Fibroblast of skin of abdomen (primary cell): Measurements from ENCODE around the gene SMIM15.
A peak's percentile ranks its signal among the peaks of the same experiment; 100 is the strongest.

Source experiments
- DNase-seq: peaks from one replicate; pipeline ENCODE4 v3.0.0-alpha.2; 2013

The SMIM15 gene

GRCh38 chr5:61159070-61159469, 3.2 kb downstream of the SMIM15 start:
- DNase-seq, result no peak

DNA sequence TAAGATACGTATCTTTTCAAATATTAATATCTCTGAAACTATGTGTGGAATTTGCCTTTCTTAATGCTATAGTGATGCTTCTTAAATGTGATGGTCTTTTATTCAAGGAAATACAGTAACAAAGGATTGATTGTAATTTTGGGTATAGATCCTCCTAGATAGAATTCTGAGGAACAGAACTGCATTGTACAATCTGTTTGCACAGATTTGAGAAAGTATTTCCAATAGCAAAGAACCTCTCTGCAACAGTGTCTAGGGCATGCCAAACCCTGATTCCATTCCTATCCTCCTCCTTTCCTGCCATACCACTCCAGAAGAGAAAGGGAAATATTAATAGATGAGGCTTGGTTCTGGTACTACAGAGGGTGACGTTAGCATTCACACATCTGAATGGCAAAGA, 10.4 kb downstream of the SMIM15 start:
- no peak for DNase-seq

DNA sequence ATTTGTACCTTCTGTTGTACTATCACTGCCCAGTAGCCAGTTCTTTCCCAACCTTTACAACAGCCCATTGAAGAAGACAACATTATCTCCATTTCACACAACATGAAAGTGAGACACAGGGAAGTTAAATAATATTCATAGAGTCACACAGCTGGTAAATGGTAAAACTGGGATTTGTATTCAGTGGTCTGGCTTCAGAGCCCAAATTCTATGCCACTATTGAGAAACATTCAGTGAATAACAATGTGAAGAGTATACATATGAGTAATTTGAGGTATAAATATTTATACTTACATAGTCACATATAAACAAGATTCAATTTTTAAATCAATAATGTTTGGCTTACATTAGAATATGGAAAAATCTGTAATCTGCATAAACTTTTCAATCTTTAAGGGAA, 13.8 kb downstream of the SMIM15 start:
- no peak for DNase-seq

DNA sequence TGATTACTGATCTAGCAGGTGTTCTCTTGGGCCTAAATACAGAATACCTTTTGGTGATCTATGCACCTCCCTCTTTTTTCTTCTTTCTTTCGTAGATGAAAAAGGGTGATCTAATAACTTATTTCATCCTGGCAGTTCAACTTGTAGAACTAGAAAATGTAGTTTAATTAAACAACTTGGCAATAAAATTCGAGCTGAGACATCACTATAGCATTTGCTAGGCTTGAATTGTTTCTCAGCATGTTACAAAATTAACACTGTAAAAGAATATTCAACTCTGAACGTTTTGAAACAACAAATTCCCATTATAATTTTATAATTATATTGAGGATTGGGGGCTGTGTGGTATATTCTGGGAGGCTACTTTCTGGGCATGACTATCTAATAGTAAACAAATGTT, 19.5 kb downstream of the SMIM15 start:
- DNase-seq, result no peak

DNA sequence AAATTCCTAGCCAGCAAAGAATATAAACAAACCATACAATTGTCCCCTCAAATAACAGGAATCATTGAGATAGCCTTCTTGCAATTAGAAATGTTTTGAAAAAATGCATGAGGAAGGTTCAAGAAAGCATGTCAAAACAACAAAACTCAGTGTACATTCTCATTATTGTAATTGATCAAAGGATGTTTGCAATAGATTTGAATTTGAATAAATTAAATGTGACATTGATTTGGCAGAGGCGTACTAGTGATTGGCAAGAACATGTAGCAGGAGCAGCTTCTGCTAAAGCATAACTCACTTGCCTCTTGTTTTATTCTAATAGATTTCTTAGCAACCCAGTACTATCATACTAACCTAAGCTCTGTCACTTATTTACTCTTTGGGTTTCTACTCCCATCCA, 19.9 kb downstream of the SMIM15 start:
- DNase-seq, result no peak

DNA sequence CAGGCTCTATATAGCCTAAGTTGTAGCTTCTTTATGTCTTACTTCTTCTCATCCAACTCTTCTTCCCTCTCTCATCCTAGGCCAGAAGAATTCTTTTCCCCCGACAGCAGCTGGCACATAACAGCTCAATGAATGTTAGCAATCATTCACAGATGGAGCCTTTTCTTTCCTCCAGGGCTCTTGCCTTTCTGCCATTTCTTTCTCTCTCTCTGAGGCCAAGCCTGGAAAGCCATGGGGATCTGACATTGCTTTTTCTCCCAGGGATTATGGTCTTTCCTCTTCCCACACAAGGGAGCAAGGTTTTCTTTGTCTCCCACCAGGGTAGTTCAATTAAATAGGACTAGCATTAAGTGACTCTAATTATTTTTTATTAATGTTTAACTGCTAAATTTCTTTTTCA, 20.5 kb downstream of the SMIM15 start:
- no peak for DNase-seq

DNA sequence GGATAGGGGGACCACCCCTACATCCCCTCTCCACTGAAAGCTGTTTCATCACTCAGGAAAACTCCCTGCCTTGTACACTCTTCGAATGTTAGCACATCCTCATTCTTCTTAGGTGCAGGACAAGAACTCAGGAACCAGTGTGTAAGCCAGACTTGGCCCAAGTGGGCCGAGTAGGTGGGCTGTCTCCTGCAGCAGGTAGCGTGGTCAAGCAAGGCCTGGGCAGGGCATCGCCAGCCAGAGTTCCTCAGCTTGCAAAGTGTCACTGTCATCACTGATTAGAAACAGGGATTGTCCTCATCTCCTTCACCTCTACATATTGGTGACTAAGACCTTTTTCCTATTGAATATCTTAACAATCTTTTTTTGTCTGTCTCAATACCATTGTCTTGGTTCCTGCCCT, 22.3 kb downstream of the SMIM15 start:
- no peak for DNase-seq

- no peak for DNase-seq
Observed at GRCh38 chr5:61139094-61139873, 23.0 kb downstream of the SMIM15 start.

DNA sequence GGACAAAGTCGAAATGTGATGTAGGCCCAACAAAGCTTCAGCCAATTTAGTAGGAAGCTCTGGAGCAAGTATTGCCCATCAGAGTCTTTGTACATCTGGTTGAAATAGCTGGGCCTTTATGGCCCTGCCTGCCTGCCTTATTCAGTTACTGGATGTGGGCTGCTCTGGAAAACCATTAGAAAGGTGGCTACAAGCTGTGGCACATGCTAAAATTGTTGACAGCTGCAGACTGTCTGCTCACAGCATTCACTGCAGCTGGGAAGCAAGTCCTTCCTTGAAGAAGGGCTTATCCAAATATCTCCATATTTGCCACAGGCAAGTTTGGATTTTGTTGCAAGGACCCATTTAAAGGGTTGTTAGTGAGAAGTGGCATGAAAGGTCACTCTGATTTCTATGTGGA, 24.4 kb downstream of the SMIM15 start:
- no peak for DNase-seq

- peak; percentile 72 for DNase-seq
Observed at GRCh38 chr5:61132559-61132958, 29.7 kb downstream of the SMIM15 start.

DNA sequence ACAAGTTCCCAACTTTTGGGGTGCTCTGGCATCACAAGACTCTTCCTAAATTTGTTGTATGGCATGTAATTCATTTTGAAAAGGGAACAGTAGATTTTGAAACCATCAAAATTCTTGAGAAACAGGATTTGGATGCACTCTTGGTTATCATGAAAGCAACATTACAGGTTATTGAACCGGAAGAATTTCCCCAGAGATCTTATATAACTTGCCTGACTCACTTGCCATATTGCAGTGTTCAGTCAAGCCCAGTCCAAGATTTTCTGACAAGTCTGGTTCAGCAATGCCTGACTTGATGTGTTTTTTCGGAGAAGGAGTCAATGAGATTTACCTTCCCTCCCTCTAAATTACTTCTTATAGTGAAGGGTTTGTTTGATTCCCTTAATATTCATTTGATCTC, 32.0 kb downstream of the SMIM15 start:
- no peak for DNase-seq

DNA sequence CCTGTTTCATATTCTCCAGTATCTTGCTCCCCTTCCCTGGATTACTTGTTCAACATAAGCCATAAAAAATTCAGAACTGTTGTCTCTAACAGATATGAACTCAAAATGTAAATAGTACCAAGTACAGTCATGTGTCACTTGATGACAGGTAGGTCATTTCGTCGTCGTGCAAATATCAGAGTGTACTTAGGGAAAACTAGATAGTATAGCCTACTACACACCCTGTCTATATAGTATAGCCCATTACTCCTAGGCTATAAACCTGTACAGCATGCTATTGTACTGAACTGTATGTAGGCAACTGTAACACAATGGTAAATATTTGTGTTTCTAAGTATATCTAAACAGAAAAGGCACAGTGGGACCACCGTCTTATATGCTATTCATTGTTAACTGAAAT, 39.1 kb downstream of the SMIM15 start:
- no peak for DNase-seq

GRCh38 chr5:61120534-61120933, 41.7 kb downstream of the SMIM15 start:
- DNase-seq, result no peak

DNA sequence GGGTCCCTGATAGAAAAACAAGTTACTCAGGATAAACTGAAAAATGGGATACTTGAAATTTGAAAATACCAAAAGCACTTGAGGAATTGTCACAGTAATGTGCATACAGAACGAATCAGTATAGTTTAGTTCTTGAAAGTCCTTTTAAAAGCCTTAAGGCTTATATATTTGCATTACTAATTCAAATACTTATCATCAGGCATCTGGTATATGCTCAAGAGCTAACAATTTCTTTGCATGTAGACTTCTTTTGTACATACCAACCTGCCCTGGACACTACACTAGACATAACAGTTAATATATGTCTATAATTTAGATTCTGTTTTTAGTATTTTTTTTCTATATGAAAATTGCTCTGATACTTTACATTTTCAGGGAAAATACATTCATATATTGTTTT, 43.2 kb downstream of the SMIM15 start:
- DNase-seq, result no peak

DNA sequence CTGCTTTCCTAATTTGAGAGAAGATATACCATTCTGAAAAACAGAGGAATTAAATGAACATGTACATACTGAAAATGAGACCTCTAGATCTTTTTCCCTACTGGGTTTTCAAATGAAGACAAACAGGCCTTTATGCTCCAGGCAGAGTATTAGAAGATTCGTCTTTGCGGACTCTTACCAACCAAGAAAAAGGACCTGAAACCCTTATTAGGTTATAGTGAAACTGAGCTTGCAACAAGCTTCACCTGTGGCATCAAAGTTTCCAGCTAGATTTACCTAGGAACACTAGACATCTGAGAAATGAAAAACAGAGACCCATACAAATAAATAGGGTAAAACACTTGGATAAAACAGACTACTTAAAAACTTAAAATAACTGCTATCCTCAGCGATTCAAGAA, 46.3 kb downstream of the SMIM15 start:
- no peak for DNase-seq

DNA sequence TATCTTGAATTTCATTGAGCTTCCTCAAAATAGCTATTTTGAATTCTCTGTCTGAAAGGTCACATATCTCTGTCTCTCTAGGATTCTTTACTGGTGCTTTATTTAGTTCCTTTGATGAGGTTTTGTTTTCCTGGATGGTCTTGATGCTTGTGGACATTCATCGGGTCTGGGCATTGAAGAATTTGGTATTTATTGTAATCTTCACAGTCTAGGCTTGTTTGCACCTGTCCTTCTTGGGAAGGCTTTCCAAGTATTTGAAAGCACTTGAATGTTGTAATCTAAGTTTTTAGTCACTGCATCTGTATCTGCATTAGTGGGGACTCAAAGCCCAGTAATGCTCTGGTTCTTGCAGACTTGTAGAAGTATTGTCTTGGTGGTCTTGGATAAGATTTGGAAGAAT, 47.8 kb downstream of the SMIM15 start:
- no peak for DNase-seq
